Fibroblast of pulmonary artery (primary cell): Measurements from ENCODE around the gene WDR38.
"Not testable (repeated sequence)": the region's sequence is repeated elsewhere in the genome, so short reads cannot be mapped to it uniquely, and the experiment has no call there.

Experiments
- DNase-seq: peaks from one replicate; pipeline ENCODE4 v3.0.0-alpha.2; 2010; ENCODE audit warnings: low read depth
- H3K4me3 ChIP-seq: replicated peaks from 2 replicates; pipeline ENCODE4 v1.5.1; 2011; ENCODE audit warnings: low read depth, mild to moderate bottlenecking, control low read depth, low read length, moderate library complexity
- TF ChIP-seq, protein P1 (sequence below): IDR thresholded peaks from 2 replicates; pipeline ENCODE4 v1.5.1; 2011; ENCODE audit warnings: mild to moderate bottlenecking, control low read depth, low read length, inconsistent platforms; ENCODE audit errors: missing control alignments

The WDR38 gene

DNA sequence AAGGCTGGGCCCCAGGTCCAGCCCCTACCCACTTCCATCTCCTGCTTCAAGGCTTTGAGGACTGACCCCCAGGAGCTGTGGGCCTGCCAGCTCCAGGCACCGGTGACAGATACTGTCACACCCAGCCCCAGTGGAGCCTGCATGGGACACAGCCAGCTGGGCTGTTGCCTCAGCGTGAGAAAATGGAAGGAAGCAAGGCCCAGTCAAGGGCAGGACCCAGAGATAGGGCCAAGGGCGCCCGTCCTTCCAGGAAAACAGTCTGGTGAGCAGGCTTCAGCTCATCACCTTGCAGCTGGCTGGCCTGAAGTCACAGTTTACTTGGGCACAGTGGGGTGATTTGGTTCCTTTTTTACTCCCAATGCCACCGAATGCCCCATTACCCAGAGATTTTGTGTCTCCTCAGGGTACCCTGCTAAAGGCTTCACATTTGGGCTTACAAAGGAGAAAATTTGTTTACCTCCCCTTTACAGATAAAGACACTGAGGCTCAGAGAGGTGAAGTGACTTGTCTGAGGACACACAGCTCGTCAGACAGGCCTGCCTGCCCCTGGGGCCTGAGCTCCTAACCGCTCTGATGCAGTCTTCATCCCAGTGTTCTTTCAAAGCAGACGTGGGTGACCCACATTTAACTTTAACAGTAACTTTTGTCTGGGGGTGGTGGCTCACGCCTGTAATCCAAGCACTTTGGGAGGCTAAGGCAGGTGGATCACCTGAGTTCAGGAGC lies 21.5 kb upstream of the WDR38 start:
- H3K4me3 ChIP-seq, result no peak overlapping the region
- no peak for DNase-seq
- TF ChIP-seq, protein P1, sequence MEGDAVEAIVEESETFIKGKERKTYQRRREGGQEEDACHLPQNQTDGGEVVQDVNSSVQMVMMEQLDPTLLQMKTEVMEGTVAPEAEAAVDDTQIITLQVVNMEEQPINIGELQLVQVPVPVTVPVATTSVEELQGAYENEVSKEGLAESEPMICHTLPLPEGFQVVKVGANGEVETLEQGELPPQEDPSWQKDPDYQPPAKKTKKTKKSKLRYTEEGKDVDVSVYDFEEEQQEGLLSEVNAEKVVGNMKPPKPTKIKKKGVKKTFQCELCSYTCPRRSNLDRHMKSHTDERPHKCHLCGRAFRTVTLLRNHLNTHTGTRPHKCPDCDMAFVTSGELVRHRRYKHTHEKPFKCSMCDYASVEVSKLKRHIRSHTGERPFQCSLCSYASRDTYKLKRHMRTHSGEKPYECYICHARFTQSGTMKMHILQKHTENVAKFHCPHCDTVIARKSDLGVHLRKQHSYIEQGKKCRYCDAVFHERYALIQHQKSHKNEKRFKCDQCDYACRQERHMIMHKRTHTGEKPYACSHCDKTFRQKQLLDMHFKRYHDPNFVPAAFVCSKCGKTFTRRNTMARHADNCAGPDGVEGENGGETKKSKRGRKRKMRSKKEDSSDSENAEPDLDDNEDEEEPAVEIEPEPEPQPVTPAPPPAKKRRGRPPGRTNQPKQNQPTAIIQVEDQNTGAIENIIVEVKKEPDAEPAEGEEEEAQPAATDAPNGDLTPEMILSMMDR, result no peak

DNA sequence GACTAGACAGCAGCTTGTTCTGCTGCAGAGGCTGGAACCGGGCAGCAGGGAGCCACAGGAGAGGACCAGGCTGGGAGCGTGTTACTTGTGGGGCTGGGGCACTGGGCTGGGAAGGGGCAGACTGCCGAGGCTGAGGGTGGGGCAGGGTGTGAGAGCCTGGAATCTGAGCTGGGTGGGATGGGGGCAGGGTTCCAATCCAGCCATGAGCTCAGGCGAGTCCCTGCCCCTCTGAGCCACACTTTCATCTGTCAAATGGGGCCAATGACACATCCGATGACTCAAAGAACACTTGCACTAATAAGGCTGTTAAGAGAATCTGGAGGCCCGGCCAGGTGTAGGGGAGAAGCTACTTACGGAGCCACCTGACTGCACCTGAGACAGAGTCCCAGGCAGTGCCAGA lies 18.7 kb upstream of the WDR38 start:
- TF ChIP-seq, protein P1, result no peak
- no peak overlapping the region for H3K4me3 ChIP-seq

DNA sequence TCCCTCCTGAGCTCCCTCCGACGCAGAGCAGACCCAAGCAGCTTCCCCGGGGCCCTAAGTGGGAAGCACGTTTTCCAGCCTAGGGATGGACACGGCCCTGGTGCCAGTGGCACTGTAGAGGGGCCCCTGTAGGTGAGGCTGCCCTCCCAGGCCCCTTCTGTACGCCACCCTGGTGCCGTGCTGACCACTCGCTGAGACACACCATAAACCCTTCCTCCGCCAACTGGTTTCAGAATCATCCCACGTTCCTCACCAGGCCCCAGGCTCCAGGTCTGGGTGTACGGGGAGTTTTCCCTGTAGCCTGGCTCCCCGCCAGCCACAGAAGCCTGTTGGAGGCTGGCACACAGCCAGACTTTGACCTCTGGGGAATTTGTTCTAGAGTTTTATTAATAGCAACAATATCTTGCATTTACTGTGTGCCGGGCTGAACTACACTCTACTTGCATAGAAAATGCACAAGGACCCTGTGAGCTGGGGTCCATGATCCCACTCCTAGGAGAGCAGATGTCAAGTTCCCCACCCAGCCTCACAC lies 18.2 kb upstream of the WDR38 start:
- DNase-seq, result peak; percentile 94
- TF ChIP-seq, protein P1, result no peak
- H3K4me3 ChIP-seq, result no peak overlapping the region

More for the DNA sequence above, 18.7 kb upstream of the WDR38 start:
- DNase-seq, result peak; percentile 27

DNA sequence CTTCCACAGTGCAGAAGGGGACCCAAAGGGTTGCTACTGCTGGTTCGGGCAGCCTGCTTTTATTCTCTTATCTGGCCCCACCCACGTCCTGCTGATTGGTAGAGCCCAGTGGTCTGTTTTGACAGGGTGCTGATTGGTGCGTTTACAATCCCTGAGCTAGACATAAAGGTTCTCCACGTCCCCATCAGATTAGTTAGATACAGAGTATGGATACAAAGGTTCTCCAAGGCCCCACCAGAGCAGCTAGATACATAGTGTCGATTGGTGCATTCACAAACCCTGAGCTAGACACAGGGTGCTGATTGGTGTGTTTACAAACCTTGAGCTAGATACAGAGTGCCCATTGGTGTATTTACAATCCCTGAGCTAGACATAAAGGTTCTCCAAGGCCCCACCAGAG lies 15.1 kb upstream of the WDR38 start:
- DNase-seq, H3K4me3 ChIP-seq: not testable (repeated sequence)

DNA sequence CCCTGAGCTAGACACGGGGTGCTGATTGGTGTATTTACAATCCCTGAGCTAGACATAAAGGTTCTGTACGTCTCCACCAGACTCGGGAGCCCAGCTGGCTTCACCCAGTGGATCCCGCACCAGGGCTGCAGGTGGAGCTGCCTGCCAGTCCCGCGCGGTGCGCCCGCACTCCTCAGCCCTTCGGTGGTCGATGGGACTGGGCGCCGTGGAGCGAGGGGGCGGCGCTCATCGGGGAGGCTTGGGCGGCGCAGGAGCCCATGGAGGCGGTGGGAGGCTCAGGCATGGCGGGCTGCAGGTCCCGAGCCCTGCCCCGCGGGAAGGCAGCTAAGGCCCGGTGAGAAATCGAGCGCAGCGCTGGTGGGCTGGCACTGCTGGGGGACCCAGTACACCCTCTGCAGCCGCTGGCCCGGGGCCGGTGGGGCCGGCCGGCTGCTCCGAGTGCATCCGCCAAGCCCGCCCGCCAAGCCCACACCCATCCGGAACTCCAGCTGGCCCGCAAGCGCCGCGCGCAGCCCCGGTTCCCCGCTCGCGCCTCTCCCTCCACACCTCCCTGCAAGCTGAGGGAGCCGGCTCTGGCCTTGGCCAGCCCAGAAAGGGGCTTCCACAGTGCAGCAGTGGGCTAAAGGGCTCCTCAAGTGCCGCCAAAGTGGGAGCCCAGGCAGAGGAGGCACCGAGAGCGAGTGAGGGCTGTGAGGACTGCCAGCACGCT lies 14.5 kb upstream of the WDR38 start:
- H3K4me3 ChIP-seq, DNase-seq: not testable (repeated sequence)

DNA sequence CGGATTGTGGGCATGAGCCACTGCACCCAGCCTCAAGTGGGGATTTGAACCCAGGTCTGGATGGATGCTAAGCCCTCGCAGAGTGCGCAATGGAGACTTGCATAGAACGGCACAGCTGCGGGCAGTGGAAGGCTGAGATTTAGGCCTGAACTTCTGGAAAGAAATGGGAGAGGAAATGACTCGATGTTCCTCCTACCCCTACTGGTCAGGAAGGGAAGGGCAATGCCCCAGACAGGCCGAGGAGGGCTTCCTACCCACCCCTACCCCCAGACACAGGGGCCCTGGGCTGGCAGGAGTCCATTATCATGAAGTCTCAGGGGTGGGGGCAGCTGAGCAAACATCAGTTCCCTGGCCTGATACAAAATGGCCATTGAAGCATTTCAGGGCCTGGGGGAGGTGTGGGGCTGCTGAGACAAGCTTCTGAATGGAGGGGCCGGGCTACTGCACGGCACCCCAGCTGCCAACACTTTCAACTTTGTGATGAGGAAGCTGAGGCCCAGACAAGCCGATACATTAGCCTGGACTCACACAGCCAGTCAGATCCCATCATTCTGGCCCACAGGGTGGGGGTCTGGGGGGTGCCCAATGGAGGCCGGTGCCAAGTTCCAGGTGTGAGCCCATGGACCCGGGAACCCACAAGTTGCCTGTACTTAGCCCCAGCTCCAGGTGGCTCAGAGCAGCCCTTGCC lies 13.5 kb upstream of the WDR38 start:
- TF ChIP-seq, protein P1, result peak; percentile 61
- peak; percentile 45 for DNase-seq

DNA sequence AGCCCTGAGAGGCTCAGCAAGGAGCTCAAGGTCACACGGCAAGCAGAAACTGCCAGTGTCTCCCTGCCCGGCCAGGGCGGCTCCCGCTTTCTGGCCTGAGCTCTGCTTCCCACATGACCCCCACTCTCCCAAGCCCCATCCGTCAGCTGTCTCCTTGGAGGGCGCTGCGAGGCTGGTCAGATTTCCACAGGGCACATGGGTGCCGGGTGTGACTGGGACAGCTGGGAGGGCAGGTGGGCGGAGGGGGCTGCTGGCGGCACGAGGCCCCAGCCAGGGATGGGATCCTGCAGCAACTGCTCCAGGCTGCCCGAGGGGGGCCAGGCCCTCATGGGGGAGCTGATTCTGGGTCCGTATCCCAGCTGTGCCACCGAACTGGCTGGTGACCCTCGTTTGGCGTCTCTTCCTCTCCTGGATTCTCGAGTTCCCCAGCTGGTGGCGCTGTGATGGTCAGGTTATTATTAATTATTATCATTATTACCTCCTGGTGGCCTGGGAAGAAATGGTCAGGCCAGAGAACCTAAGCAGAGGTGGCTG lies 12.9 kb upstream of the WDR38 start:
- TF ChIP-seq, protein P1, result peak; percentile 39
- no peak for DNase-seq
- H3K4me3 ChIP-seq, result no peak overlapping the region

More for the DNA sequence above, 13.5 kb upstream of the WDR38 start:
- H3K4me3 ChIP-seq, result no peak overlapping the region
